Parietal lobe (tissue), 2 donors: ENCODE measurements around the gene USP49. TPM values are rescaled to one million over a fixed set of nuclear protein-coding genes. Genes with fewer than 3 reads are reported as not detected.

ENCODE experiments used
- small RNA-seq: library from RNA; depleted of rRNA; stranded (forward); fragments of <200 nt; gene quantifications from one replicate; pipeline ENCODE3, GENCODE V24; 2014; ENCODE audit warnings: low replicate concordance
- total RNA-seq: library from RNA; depleted of rRNA; stranded (reverse); fragments of >200 nt; gene quantifications from one replicate; pipeline ENCODE4 v1.2.3, GENCODE V29; 2014

The USP49 gene
- 24.4 TPM for total RNA-seq

GRCh38 chr6:41895300-41896233, at the start of gene USP49:
Gene USP49 (minus strand): TSS chr6:41895375. CDS start chr6:41806983, 88,392 bp downstream.

GRCh38 chr6:41941280-41942066, 46.3 kb upstream of the USP49 start, which contains the start of gene CCND3:
Gene CCND3 (minus strand): TSS chr6:41941808. CDS start chr6:41941649, 159 bp downstream.

GRCh38 chr6:41920921-41921711, 25.9 kb upstream of the USP49 start, which contains the start of the genes BYSL and MED20:
Gene BYSL (plus strand): TSS chr6:41921499. CDS start chr6:41921563, 64 bp downstream.
Gene MED20 (minus strand): TSS chr6:41921139. CDS start chr6:41921018, 121 bp downstream.

GRCh38 chr6:41787219-41787917, 107.8 kb downstream of the USP49 start, which contains the start of gene TOMM6:
Gene TOMM6 (plus strand): TSS chr6:41787694. CDS start chr6:41787698, 4 bp downstream.

GRCh38 chr6:41780551-41781365, 114.4 kb downstream of the USP49 start, which contains the start of gene PRICKLE4:
Gene PRICKLE4 (plus strand): TSS chr6:41780782. CDS start chr6:41783474, 2,692 bp downstream.

GRCh38 chr6:41779788-41780550, 115.2 kb downstream of the USP49 start, which contains the start of gene FRS3:
Gene FRS3 (minus strand): TSS chr6:41779900. CDS start chr6:41776987, 2,913 bp downstream.

GRCh38 chr6:41747256-41748101, 147.7 kb downstream of the USP49 start, which contains the start of gene PGC:
Gene PGC (minus strand): TSS chr6:41747397. CDS start chr6:41747334, 63 bp downstream.

Small RNAs within 50 kb of the gene (small RNA-seq; reads per million reads assigned to genes)
- gene AL365205.2 (not detected), gene AL365205.3 (not detected), gene RF00019 (not detected), gene RF00393 (not detected)

Other genes with a start within 250 kb of the USP49 start
- 2.2 TPM for gene TFEB, start 159.8 kb downstream of the USP49 start, total RNA-seq
- gene PGC, start 148.0 kb downstream of the USP49 start, total RNA-seq: not detected
- gene FRS3, start 115.5 kb downstream of the USP49 start, total RNA-seq: 9.4 TPM
- gene PRICKLE4, start 114.6 kb downstream of the USP49 start, total RNA-seq: 1.6 TPM
- 30.4 TPM for gene TOMM6, start 107.7 kb downstream of the USP49 start, total RNA-seq
- gene MED20, start 25.8 kb upstream of the USP49 start, total RNA-seq: 21.0 TPM
- 11.9 TPM for gene BYSL, start 26.1 kb upstream of the USP49 start, total RNA-seq
- gene CCND3, start 46.4 kb upstream of the USP49 start, total RNA-seq: 16.0 TPM
- 11.9 TPM for gene TAF8, start 155.1 kb upstream of the USP49 start, total RNA-seq
- under 0.01 TPM for gene C6orf132, start 247.2 kb upstream of the USP49 start, total RNA-seq